Suprapubic skin (tissue), 4 donors: Measurements from ENCODE around the gene IGLON5.

Experiments
- POLR2A ChIP-seq, 2 donors: fragments of 450-650 bp; IDR thresholded peaks; one replicate each; pipeline ENCODE4 v1.6.1; 2017; ENCODE audit warnings: antibody characterized with exemption in 2 of 2, mild to moderate bottlenecking in 2 of 2, moderate library complexity in 2 of 2
- POLR2AphosphoS5 ChIP-seq, 3 donors: sonication (generic); formaldehyde crosslinking; IDR thresholded peaks; one replicate each; pipeline ENCODE4 v1.6.1; 2017; ENCODE audit warnings: antibody characterized with exemption in 3 of 3

DNA sequence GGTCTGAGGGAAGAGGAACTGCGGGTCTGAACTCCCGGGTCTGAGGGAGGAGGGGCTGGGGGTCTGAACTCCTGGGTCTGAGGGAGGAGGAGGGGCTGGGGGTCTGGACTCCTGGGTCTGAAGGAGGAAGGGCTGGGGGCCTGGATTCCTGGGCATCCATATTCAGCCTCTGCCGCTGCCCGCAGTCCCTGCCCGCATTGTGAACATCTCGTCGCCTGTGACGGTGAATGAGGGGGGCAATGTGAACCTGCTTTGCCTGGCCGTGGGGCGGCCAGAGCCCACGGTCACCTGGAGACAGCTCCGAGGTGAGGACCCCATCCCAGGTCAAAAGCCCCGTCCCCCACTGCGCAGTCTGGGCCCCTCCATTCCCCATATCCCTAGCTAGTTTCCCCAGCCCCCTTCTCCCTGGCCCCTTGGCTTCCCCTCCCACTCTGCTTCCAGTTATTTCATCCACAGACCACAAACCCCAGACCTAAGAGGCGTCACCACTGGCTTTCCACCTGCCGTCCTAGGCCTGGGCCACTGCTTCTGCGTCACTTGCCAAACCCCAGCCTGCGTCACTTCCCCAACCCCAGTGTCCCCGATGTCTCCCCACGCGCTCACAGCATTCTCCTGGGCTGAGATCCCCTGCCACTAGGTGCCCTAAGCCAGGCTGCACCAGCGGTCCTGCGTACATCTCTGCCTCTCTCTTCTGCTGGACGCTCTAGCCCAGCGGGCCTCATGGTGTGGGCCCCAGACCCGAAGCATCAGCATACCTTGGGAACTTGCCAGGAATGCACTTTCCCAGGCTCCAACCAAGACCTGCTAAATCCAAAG, 13.9 kb downstream of the IGLON5 start:
- no peak for TF ChIP-seq POLR2A (IDR thresholded peaks at IDR 0.05)
- no peak for TF ChIP-seq POLR2AphosphoS5 (IDR thresholded peaks at IDR 0.05)
